Stimulated activated CD4-positive, alpha-beta T cell treated with anti-CD3 and anti-CD28 coated beads, Interleukin-4, amount 100 ng/mL, for 1 hour (primary cell): ENCODE measurements around the gene UBE2V1.

Experiments used
- DNase-seq: peaks from one replicate; pipeline ENCODE4 v3.0.0-alpha.2; 2020

The UBE2V1 gene

DNA sequence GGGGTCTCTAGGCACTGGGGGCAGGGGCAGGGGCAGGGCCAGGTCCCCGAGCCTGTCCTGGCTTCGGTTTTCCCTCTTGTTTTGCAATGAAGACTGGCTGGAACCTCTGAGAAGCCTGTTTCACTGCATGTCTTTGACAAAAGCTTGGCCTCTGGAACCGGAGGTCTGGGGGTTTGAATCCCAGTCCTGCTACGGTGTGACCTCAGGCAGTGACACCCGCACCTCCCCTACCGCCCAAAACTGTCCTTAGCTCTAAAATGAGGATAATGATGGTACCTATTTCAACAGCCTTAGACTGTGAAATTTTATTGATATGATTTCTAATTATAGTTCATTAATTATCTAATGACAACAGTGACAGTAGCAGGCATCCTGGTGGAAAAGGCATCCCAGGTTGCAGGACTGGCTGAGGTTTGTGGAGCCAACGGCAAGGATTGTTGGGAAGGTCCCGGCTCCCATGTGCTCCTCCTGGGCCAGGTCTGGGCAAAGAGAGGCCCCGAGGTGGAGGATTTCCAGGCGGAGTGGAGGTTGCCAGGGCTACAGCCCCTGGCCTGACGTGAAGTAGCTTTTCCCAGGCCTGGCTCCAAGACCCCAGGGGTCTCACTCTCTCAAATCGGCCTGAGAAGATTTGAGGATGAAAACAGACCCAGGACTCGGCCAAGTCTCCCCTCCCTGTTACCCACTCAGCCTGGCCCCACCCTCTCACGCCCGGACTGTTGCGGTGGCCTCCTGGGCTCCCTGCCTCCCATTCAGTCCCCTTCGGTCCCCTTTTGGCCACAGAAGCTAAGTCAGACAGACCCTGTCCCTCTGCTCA is 72.3 kb downstream of the UBE2V1 start:
- DNase-seq = no peak

DNA sequence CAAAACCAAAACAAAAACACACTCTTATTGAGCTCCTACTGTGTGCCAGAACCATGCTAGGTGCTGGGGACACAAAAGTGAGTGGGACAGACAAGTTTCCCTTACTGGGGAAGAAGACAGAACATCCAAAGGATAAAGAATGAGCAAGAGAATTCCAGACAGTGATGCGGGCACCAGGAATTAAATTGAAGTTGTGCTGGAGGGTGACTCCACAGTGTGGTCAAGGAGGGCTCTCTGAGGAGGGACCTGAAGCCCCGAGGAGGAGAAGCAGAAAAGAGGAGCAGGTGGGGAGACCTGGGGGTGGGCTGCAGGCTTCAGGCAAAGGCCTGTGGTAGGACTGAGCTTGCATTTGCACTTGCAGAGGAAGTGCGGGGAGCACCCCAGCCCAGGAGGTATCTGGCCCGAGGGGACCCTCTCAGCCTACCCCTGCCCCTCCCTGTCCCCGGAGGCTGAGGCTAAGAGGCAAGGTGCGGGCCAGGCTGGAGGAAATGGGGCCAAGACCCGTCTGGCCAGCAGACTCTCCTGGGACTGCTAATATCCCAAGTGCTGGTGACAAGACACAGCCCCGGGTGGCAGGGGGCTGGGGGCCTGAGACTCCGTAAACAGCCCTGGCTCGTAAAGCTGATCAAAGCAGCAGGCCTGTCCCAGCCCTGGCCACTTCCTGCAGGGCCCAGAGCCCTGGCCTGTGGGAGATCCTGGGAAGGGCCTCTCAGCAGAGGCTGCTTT is 73.1 kb downstream of the UBE2V1 start:
- DNase-seq = no peak

DNA sequence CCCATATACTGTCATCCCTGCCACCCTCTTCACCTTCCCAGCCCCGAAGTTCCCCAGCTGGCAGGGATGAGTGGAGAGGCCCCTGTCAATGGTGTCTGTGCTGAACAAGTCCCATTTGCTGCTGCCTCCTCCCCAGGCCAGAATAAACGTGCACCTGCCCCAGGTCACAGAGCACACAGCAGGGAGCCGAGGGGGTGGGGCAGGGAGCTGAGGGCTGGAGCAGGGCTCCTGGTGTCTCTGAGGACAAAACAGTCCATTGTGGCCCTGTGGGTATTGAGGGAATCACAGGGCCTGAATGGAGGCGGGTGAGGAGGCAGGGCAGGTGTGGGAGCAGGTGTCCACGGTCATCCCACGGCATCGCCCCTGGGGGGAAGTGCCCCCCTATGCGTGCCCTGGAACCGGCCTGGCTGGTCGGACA is 74.4 kb downstream of the UBE2V1 start:
- DNase-seq = no peak

DNA sequence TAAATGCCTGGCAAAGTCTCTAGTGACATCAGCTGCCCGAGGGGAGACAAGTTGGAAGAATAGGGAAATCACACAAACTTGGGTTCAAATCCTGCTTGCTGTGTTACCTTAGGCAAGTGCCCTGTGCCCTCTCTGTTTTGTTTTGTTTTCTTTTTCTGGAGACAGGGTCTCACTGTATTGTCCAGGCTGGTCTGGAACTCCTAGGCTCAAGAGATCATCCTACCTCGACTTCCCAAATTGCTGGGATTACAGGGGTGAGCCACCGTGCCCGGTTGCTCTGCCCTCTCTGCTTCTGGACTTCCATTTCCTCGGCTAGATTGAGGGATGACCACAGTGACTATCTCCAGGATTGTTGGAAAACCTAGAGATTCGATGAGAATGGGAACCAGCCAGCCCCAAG is 74.8 kb downstream of the UBE2V1 start:
- DNase-seq = no peak

DNA sequence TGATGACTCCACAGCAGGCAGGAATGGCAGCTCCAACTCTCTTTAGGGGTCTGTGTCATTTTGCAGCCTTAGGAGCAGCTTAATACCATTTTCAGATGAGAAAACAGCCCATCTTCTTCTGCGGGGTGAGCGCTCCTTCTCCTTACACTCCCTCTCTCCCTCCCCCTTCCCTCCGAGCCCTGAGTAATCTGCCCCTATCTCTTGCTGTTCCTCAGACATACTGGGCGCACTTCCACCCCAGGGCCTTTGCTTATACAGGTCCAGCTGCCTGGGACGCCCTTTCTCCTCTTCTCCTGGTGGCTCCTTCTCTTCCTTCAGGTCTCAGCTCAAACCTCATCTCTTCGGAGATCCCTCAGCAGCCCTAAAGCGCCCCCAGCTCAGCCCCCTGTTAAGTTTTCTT is 75.4 kb downstream of the UBE2V1 start:
- no peak for DNase-seq

DNA sequence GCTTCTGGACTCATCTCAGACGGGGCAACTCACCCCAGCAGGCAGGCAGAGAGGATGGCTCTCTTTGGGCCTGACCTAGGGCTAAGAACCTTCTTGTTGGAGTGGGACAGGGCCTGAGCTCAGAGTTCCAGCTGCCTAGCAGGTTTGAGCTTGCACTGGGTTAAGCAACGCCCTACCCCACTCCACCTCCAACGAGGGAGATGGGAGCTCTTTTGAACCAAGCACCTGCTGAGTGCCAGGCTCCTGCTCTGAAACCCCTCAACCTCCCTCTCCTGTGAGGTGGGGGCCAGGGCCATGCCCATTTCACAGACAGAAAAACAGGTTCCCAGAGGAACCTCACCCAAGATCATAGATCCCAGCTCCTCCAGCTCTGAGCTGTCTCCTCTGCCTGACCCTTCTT is 75.8 kb downstream of the UBE2V1 start:
- DNase-seq = no peak

DNA sequence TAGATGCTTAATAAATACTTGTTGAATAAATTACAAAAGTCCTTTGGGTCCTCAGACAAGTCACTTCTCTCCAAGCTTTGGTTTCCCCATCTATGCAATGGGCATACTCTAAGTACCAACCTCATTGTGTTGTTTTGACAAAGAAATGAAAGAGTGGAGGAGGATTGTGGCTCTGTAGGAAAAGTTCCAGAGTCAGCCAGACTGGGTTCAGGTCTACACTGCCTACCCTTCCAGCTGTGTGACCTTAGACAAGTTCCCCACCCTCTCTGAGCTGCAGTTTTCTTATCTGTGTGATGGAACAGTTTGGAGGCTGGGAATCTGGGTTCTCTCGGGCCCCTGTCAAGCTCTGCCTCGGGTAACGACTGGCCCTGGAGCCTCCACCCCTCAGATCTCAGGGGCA is 76.2 kb downstream of the UBE2V1 start:
- DNase-seq = no peak

DNA sequence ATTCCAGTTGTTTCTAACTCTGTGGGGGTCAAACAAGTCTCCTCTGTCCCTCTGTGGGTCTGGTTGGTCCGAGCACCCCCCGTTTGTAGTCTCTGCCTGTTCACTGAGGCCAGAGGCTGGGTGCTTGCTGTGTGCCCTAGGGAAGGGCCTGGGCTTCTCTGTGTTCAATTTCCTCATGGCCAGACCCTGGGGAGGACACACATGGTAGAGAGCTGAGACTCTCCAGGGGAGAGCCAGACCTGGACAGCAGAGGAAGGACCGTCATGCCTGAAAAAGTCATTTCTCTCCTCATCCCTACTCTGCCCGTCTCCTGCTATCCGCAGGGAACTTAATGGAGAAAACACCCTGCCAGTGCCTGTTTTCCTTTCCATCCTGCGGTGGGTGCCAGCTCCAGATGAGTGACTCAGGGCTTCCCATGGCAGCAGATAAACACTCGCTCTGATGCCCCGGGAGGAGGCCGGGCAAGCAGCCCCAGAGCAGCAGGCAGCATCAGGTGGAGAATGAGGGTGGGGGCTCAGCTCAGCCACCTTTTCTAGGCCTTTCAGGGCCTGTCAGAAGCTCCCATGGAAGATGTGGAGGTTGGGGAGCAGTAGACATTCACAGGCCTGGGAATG is 78.3 kb downstream of the UBE2V1 start:
- no peak for DNase-seq

DNA sequence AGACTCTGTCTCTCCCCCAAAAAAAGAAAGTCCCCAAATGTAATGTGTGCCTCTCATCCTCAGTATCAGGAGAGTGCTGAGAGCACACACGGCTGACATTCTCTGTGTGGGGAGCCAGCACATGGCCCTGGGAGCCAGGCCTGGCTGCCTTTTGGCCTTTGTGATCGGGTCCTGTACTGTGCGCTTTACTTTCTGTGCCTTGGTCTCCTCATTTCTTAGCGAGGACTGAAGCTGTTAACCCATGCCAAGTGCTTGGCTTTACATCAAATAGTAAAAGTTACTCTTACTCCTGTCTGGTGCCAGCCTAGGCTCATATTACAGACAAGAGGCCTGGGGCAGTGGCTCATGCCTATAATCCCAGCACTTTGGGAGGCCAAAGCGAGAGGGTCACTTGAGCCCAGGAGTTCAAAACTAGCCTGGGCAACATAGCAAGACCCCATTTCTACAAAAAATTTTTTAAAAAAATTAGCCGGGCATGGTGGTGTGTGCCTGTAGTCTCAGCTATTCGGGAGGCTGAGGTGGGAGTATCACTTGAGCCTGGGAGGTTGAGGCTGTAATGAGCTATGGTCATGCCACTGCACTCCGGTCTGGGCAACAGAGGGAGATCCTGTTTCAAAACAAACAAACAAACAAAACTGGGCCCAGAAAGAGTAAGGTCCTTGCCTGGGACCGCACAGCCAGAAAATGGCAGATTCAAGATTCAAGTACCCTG is 79.8 kb downstream of the UBE2V1 start:
- DNase-seq = no peak
